CD1c-positive myeloid dendritic cell (primary cell): ENCODE results near the gene TMEM150B.

Source experiments
- DNase-seq: peaks from one replicate; pipeline ENCODE4 v3.0.0-alpha.2; 2016; ENCODE audit errors: extremely low spot score

TMEM150B gene

GRCh38 chr19:55325172-55325571, at the start of gene TMEM150B:
Gene TMEM150B, minus strand, starts transcription at chr19:55325341. Its CDS starts 4,305 bp downstream, at chr19:55321036.
- peak; percentile 70 for DNase-seq

GRCh38 chr19:55373993-55374757, 49.0 kb upstream of the TMEM150B start:
- no peak for DNase-seq

GRCh38 chr19:55373306-55373992, 48.3 kb upstream of the TMEM150B start:
- no peak for DNase-seq

- DNase-seq: no peak
Measured at GRCh38 chr19:55372316-55373081, 47.4 kb upstream of the TMEM150B start.

GRCh38 chr19:55370305-55370988, 45.3 kb upstream of the TMEM150B start, which contains the start of gene IL11:
Gene IL11, minus strand, starts transcription at chr19:55370463. Its CDS starts 153 bp downstream, at chr19:55370310.
- no peak for DNase-seq

GRCh38 chr19:55369653-55370304, 44.6 kb upstream of the TMEM150B start:
- no peak for DNase-seq

GRCh38 chr19:55368701-55369563, 43.8 kb upstream of the TMEM150B start:
- DNase-seq: peak; percentile 72

GRCh38 chr19:55368106-55368505, 43.0 kb upstream of the TMEM150B start:
- no peak for DNase-seq

- no peak for DNase-seq
Measured at GRCh38 chr19:55366790-55367189, 41.6 kb upstream of the TMEM150B start.

- DNase-seq: no peak
Measured at GRCh38 chr19:55365964-55366363, 40.8 kb upstream of the TMEM150B start.

- no peak for DNase-seq
Measured at GRCh38 chr19:55365245-55365644, 40.1 kb upstream of the TMEM150B start.

- no peak for DNase-seq
Measured at GRCh38 chr19:55362990-55363716, 38.0 kb upstream of the TMEM150B start, which contains the start of gene GARIN5B. Gene GARIN5B, minus strand, starts transcription at chr19:55363260. Its CDS starts 194 bp downstream, at chr19:55363066.

GRCh38 chr19:55362174-55362989, 37.2 kb upstream of the TMEM150B start:
- no peak for DNase-seq

- no peak for DNase-seq
Measured at GRCh38 chr19:55360902-55361301, 35.8 kb upstream of the TMEM150B start.

- no peak for DNase-seq
Measured at GRCh38 chr19:55358943-55359908, 34.1 kb upstream of the TMEM150B start.

GRCh38 chr19:55358493-55358892, 33.4 kb upstream of the TMEM150B start:
- no peak for DNase-seq

- DNase-seq: no peak
Measured at GRCh38 chr19:55355213-55355821, 30.2 kb upstream of the TMEM150B start.
